GM23338 (cell line): Measurements from ENCODE around the gene CACNA1H. TPM values are rescaled to one million over a fixed set of nuclear protein-coding genes. Genes with fewer than 3 reads are reported as not detected.

Experiments used
- ATAC-seq: fragments of 200-7000 bp; cut with Tn5 transposase; 3 replicates; pipeline ENCODE4 v1.9.1; 2020
- DNase-seq: peaks from one replicate; pipeline ENCODE4 v3.0.0-alpha.2; 2015; ENCODE audit warnings: low spot score
- H2AFZ ChIP-seq: fragments of 200-600 bp; sonication (generic); 2 replicates; pipeline ENCODE4 v1.8.0; 2016; ENCODE audit warnings: antibody characterized with exemption, mild to moderate bottlenecking, moderate library complexity
- H3F3A ChIP-seq: fragments of 200-600 bp; sonication (generic); replicated peaks from 2 replicates; pipeline ENCODE4 v1.8.0; 2017; ENCODE audit warnings: antibody characterized with exemption, mixed run types, low read depth
- H3K27ac ChIP-seq: fragments of 200-600 bp; sonication (generic); 2 replicates; pipeline ENCODE4 v1.6.1; 2016; ENCODE audit warnings: low read depth
- H3K27me3 ChIP-seq: fragments of 200-600 bp; sonication (generic); 2 replicates; pipeline ENCODE4 v1.8.0; 2016; ENCODE audit warnings: mild to moderate bottlenecking, mixed run types, moderate library complexity; ENCODE audit not compliant: insufficient read depth
- H3K36me3 ChIP-seq: fragments of 200-600 bp; sonication (generic); 2 replicates; pipeline ENCODE4 v1.8.0; 2016; ENCODE audit warnings: mild to moderate bottlenecking; ENCODE audit not compliant: insufficient read depth
- H3K4me1 ChIP-seq: fragments of 200-600 bp; sonication (generic); 2 replicates; pipeline ENCODE4 v1.8.0; 2016; ENCODE audit warnings: mild to moderate bottlenecking, moderate library complexity; ENCODE audit not compliant: insufficient read depth
- H3K4me2 ChIP-seq: fragments of 200-600 bp; sonication (generic); 2 replicates; pipeline ENCODE4 v1.7.1; 2017; ENCODE audit warnings: mixed run types
- H3K4me3 ChIP-seq: fragments of 200-600 bp; sonication (generic); 2 replicates; pipeline ENCODE4 v1.6.1; 2016; ENCODE audit warnings: mixed run types
- H3K79me2 ChIP-seq: fragments of 200-600 bp; sonication (generic); replicated peaks from 2 replicates; pipeline ENCODE4 v1.8.0; 2017; ENCODE audit warnings: mild to moderate bottlenecking; ENCODE audit not compliant: insufficient read depth
- H3K9me2 ChIP-seq: fragments of 200-600 bp; sonication (generic); 2 replicates; pipeline ENCODE4 v1.8.0; 2017; ENCODE audit not compliant: insufficient read depth
- H4K20me1 ChIP-seq: fragments of 200-600 bp; sonication (generic); replicated peaks from 2 replicates; pipeline ENCODE4 v1.8.0; 2017; ENCODE audit warnings: mild to moderate bottlenecking; ENCODE audit not compliant: insufficient read depth
- H3K27ac Mint-ChIP-seq: 2 replicates; pipeline ENCODE4 v1.8.0; 2020; ENCODE audit warnings: inconsistent platforms, mild to moderate bottlenecking, moderate library complexity, mixed read lengths
- H3K27me3 Mint-ChIP-seq: 3 replicates; pipeline ENCODE4 v1.8.0; 2022; ENCODE audit warnings: low read depth, mild to moderate bottlenecking, moderate library complexity, mixed read lengths, inconsistent platforms; ENCODE audit not compliant: insufficient read depth, poor library complexity
- H3K36me3 Mint-ChIP-seq: 3 replicates; pipeline ENCODE4 v1.8.0; 2021; ENCODE audit warnings: low read depth, mild to moderate bottlenecking, inconsistent platforms, moderate library complexity, mixed read lengths
- H3K4me1 Mint-ChIP-seq: 3 replicates; pipeline ENCODE4 v1.8.0; 2020; ENCODE audit warnings: mild to moderate bottlenecking, inconsistent platforms, mixed read lengths
- H3K4me3 Mint-ChIP-seq: 3 replicates; pipeline ENCODE4 v1.8.0; 2021; ENCODE audit warnings: moderate library complexity, mild to moderate bottlenecking, inconsistent platforms, mixed read lengths
- H3K9me3 Mint-ChIP-seq: 3 replicates; pipeline ENCODE4 v1.8.0; 2020; ENCODE audit warnings: moderate library complexity, mild to moderate bottlenecking, inconsistent platforms, mixed read lengths
- CREB1 ChIP-seq: fragments of 250-450 bp; sonication (Bioruptor Pico); IDR thresholded peaks from 2 replicates; pipeline ENCODE4 v1.5.0; 2020; ENCODE audit warnings: low read depth, mild to moderate bottlenecking, moderate library complexity
- CTCF ChIP-seq, 2 experiments: fragments of 200-600 bp in 1 of 2; sonication (generic) in 1 of 2; conservative IDR thresholded peaks; 2 replicates each; pipeline versions ENCODE4 v1.5.1 to v1.6.1; 2016 to 2017; ENCODE audit warnings: antibody characterized with exemption in 2 of 2, low read depth in 2 of 2, mild to moderate bottlenecking in 2 of 2, moderate library complexity in 1 of 2
- EZH2phosphoT487 ChIP-seq: fragments of 200-600 bp; sonication (generic); IDR thresholded peaks from one replicate; pipeline ENCODE4 v1.8.1; 2018; ENCODE audit warnings: antibody characterized with exemption; ENCODE audit not compliant: unreplicated experiment
- REST ChIP-seq: IDR thresholded peaks from one replicate; pipeline ENCODE4 v1.6.1; 2018; ENCODE audit warnings: antibody characterized with exemption; ENCODE audit not compliant: unreplicated experiment
- STAT1 ChIP-seq: IDR thresholded peaks from one replicate; pipeline ENCODE4 v1.6.1; 2016; ENCODE audit warnings: antibody characterized with exemption; ENCODE audit not compliant: unreplicated experiment
- polyA plus RNA-seq: library from polyadenylated mRNA; unstranded; fragments of >200 nt; fragmentation: Nextera tagmentation; extraction: Ambion mirVana; gene quantifications from 2 replicates; pipeline ENCODE4 v1.2.1, GENCODE V29; 2016
- total RNA-seq: library from RNA; depleted of rRNA; stranded (reverse); fragments of >200 nt; shearing (Covaris generic); gene quantifications from 2 replicates; pipeline ENCODE4 v1.2.3, GENCODE V29; 2014
- TF ChIP-seq, protein P1 (sequence below): fragments of 250-450 bp; sonication (Bioruptor Pico); IDR thresholded peaks from 2 replicates; pipeline ENCODE4 v1.5.0; 2020; ENCODE audit warnings: mild to moderate bottlenecking, moderate library complexity

The CACNA1H gene
- total and polyA plus RNA-seq, 2 experiments from 2014 or later = 3.5 to 43.3 TPM

GRCh38 chr16:1193143-1193824 is 40.4 kb downstream of the CACNA1H start:
- Mint-ChIP-seq H3K36me3 (no peaks in the 10 kb centered on the region), H3K9me3 (no peaks in the 10 kb centered on the region), H3K4me1 (peaks cover 3% of the 10 kb centered on the region; the same call in 1 of the 3 replicates), H3K27me3 (peaks cover 6% of the 10 kb centered on the region), H3K27ac (no peak overlapping the region), H3K4me3 (no peak overlapping the region)
- Histone ChIP-seq H3K4me1 (no peaks in the 10 kb centered on the region), H2AFZ (no peak overlapping the region), H4K20me1 (no peaks in the 10 kb centered on the region; the same call in 1 of the 2 replicates), H3K9me2 (no peaks in the 10 kb centered on the region), H3K27ac (no peak overlapping the region), H3K4me2 (no peak overlapping the region), H3K27me3 (no peaks in the 10 kb centered on the region), H3K36me3 (no peaks in the 10 kb centered on the region), H3K79me2 (no peaks in the 10 kb centered on the region; the same call in 1 of the 2 replicates), H3K4me3 (no peak overlapping the region), H3F3A (no peaks in the 10 kb centered on the region)
- no peak for DNase-seq
- ATAC-seq = no peak
- TF ChIP-seq EZH2phosphoT487 (no peak), CREB1 (no peak), CTCF (conservative IDR thresholded peaks at IDR 0.05; ENCODE audit: low read depth in 2 of 2) (no peak), REST (no peak), STAT1 (no peak)
- TF ChIP-seq, protein P1, sequence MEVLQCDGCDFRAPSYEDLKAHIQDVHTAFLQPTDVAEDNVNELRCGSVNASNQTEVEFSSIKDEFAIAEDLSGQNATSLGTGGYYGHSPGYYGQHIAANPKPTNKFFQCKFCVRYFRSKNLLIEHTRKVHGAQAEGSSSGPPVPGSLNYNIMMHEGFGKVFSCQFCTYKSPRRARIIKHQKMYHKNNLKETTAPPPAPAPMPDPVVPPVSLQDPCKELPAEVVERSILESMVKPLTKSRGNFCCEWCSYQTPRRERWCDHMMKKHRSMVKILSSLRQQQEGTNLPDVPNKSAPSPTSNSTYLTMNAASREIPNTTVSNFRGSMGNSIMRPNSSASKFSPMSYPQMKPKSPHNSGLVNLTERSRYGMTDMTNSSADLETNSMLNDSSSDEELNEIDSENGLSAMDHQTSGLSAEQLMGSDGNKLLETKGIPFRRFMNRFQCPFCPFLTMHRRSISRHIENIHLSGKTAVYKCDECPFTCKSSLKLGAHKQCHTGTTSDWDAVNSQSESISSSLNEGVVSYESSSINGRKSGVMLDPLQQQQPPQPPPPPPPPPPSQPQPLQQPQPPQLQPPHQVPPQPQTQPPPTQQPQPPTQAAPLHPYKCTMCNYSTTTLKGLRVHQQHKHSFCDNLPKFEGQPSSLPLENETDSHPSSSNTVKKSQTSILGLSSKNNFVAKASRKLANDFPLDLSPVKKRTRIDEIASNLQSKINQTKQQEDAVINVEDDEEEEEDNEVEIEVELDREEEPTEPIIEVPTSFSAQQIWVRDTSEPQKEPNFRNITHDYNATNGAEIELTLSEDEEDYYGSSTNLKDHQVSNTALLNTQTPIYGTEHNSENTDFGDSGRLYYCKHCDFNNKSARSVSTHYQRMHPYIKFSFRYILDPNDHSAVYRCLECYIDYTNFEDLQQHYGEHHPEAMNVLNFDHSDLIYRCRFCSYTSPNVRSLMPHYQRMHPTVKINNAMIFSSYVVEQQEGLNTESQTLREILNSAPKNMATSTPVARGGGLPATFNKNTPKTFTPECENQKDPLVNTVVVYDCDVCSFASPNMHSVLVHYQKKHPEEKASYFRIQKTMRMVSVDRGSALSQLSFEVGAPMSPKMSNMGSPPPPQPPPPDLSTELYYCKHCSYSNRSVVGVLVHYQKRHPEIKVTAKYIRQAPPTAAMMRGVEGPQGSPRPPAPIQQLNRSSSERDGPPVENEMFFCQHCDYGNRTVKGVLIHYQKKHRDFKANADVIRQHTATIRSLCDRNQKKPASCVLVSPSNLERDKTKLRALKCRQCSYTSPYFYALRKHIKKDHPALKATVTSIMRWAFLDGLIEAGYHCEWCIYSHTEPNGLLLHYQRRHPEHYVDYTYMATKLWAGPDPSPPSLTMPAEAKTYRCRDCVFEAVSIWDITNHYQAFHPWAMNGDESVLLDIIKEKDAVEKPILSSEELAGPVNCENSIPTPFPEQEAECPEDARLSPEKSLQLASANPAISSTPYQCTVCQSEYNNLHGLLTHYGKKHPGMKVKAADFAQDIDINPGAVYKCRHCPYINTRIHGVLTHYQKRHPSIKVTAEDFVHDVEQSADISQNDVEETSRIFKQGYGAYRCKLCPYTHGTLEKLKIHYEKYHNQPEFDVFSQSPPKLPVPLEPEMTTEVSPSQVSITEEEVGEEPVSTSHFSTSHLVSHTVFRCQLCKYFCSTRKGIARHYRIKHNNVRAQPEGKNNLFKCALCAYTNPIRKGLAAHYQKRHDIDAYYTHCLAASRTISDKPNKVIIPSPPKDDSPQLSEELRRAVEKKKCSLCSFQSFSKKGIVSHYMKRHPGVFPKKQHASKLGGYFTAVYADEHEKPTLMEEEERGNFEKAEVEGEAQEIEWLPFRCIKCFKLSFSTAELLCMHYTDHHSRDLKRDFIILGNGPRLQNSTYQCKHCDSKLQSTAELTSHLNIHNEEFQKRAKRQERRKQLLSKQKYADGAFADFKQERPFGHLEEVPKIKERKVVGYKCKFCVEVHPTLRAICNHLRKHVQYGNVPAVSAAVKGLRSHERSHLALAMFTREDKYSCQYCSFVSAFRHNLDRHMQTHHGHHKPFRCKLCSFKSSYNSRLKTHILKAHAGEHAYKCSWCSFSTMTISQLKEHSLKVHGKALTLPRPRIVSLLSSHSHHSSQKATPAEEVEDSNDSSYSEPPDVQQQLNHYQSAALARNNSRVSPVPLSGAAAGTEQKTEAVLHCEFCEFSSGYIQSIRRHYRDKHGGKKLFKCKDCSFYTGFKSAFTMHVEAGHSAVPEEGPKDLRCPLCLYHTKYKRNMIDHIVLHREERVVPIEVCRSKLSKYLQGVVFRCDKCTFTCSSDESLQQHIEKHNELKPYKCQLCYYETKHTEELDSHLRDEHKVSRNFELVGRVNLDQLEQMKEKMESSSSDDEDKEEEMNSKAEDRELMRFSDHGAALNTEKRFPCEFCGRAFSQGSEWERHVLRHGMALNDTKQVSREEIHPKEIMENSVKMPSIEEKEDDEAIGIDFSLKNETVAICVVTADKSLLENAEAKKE = no peak
